ENCODE measurements around the gene TMEM59L. TPM values are rescaled to one million over a fixed set of nuclear protein-coding genes. Genes with fewer than 3 reads are reported as not detected.
A peak's percentile ranks its signal among the peaks of the same experiment; 100 is the strongest.

Gene TMEM59L
- total and polyA plus RNA-seq, 11 donors: 0.50 to 5.1 (median 1.1) TPM

GRCh38 chr19:18636969-18637629 lies 24.4 kb downstream of the TMEM59L start, which contains the start of gene KLHL26:
KLHL26 (plus strand) TSS chr19:18637028; CDS start chr19:18637055, 27 bp downstream.
- Histone ChIP-seq H3K4me1 (peaks cover 0 to 28% (median 4%) of the 10 kb centered on the region in 12 donors), H3K4me3 (peak within 1 kb of the TSS; percentile 47 to 92 (median 77)), H3K9me3 (no peaks in the 10 kb centered on the region), H3K27me3 (no peaks in the 10 kb centered on the region), H3K27ac (peak within 1 kb of the TSS; percentile 57 to 92 (median 78)), H3K36me3 (no peaks in the 10 kb centered on the region)
- peak in 1 of 5 donors; percentile 40 for DNase-seq
- no peak for ATAC-seq
- TF ChIP-seq, protein P1, sequence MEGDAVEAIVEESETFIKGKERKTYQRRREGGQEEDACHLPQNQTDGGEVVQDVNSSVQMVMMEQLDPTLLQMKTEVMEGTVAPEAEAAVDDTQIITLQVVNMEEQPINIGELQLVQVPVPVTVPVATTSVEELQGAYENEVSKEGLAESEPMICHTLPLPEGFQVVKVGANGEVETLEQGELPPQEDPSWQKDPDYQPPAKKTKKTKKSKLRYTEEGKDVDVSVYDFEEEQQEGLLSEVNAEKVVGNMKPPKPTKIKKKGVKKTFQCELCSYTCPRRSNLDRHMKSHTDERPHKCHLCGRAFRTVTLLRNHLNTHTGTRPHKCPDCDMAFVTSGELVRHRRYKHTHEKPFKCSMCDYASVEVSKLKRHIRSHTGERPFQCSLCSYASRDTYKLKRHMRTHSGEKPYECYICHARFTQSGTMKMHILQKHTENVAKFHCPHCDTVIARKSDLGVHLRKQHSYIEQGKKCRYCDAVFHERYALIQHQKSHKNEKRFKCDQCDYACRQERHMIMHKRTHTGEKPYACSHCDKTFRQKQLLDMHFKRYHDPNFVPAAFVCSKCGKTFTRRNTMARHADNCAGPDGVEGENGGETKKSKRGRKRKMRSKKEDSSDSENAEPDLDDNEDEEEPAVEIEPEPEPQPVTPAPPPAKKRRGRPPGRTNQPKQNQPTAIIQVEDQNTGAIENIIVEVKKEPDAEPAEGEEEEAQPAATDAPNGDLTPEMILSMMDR (IDR thresholded peaks at IDR 0.05): no peak
- TF ChIP-seq POLR2A (IDR thresholded peaks at IDR 0.05): peak in 1 of 2 donors; percentile 52
- WGBS, 4 donors: 8 to 23% (median 11%) methylated on average over 14 to 47 of the region's 47 CpGs
- intact Hi-C loops (cut with DNase I): loop anchor here in 2 of 10 donors (5.0 kb wide), 1 partner anchor 45 kb away; the partner anchor contains the start of gene CRTC1 (in 2 of the 2)

DNA sequence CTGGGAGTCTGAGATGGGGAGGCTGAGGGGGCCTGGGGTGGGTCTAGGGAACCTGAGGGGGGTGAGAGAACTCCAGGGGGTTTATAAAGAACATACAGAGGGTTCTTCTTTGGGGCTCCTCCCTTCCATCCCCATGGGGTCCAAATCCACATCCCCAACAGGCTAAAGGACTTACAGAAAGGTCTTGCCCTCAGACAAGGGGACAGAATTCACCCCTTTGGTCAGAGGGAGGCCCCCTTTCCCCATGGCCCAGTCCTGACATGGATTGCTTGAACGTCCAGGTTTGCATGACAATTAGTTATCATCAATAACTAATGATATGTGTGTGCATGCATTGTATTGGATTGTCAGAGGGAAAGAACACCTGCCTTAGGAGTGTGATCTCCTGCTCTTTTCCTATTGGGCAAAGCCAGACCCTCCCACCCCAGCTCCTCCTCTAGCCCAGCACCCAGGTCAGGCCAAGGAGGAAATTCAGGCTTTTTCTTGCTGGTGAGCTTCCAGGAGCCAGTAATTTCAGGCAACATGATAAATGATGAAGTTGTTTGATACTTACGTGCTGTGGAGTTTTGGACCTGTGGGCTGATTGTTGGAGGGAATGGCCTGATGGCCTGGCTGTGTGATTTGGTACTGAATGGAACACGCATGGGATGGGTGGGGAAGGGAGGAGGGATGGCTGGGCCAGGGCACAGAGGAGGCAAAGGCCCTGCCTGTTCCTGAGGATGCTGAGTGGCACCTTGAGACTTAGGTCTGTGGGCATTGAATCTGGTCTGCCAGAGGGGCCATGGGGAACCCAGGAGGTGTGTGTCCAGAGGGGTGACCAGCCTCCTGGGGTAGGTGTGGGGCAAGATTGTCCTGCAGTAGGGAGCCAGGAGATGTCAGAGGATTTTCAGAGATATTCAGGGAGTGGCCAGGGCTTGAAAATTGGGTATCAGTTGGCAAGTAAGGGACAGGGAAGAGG lies 25.3 kb downstream of the TMEM59L start:
- ATAC-seq: no peak
- intact Hi-C loops (cut with DNase I): loop anchor here in 2 of 10 donors (5.0 kb wide), 1 partner anchor 44 kb away; the partner anchor contains the start of gene CRTC1 (in 2 of the 2)

DNA sequence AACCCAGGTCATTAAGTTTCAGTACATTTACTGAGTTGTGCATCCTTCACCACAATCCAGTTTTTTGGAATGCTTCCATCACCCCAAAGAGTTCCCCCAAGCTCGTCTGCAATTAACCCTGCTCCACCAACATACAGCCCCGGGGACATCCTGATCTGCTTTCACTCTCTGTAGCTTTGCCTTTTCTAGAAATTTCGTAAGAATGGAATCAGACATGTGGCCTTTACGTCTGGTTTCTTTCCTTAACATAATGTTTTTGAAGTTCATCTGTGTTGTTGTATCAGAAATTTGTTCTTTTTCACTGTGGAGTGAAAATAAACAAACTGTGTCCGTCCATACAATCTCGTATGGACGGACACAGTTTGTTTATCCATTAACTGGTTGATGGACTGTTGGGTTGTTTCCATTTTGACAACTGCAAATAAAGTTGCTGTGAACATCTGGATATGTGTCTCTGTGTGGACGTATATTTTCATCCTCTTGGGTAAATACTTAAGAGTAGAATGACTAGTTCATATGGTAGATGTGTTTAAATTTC lies 27.1 kb downstream of the TMEM59L start:
- intact Hi-C loops (cut with DNase I): loop anchor here in 2 of 10 donors (5.0 kb wide), 1 partner anchor 43 kb away; the partner anchor contains the start of gene CRTC1 (in 2 of the 2)
- no peak for DNase-seq
- Histone ChIP-seq H3K4me3 (no peak overlapping the region), H3K4me1 (peaks cover 0 to 28% (median 5%) of the 10 kb centered on the region in 12 donors), H3K27me3 (no peaks in the 10 kb centered on the region), H3K36me3 (no peaks in the 10 kb centered on the region), H3K9me3 (no peaks in the 10 kb centered on the region), H3K27ac (no peak overlapping the region)
- no peak for TF ChIP-seq POLR2A (IDR thresholded peaks at IDR 0.05)
- TF ChIP-seq, protein P1 (IDR thresholded peaks at IDR 0.05): no peak
- 74 to 81% (median 78%) methylated on average over 8 of the region's 8 CpGs for WGBS, 4 donors
- ATAC-seq: no peak

More for the DNA sequence above, 25.3 kb downstream of the TMEM59L start:
- Histone ChIP-seq H3K27me3 (no peaks in the 10 kb centered on the region), H3K27ac (peak overlapping the region in 9 of 12 donors; percentile 57 to 92 (median 79)), H3K36me3 (no peaks in the 10 kb centered on the region), H3K4me3 (peak overlapping the region in 11 of 12 donors; percentile 57 to 92 (median 77)), H3K9me3 (no peaks in the 10 kb centered on the region), H3K4me1 (peaks cover 0 to 28% (median 4%) of the 10 kb centered on the region in 12 donors)
- TF ChIP-seq, protein P1 (IDR thresholded peaks at IDR 0.05): peak in 1 of 12 donors; percentile 12
- TF ChIP-seq POLR2A (IDR thresholded peaks at IDR 0.05): no peak
- WGBS, 4 donors: 26 to 55% (median 37%) methylated on average over 3 of the region's 3 CpGs
- no peak for DNase-seq

Measured in heart left ventricle (tissue), 16 donors.